Activated T-helper 17 cell treated with anti-CD3 and anti-CD28 coated beads, Interleukin-2, amount 50 U/mL, for 72 hours (primary cell): ENCODE results near the gene DEGS2. TPM values are rescaled to one million over a fixed set of nuclear protein-coding genes. Genes with fewer than 3 reads are reported as not detected.
A peak's percentile ranks its signal among the peaks of the same experiment; 100 is the strongest.
"Not testable (repeated sequence)": the region's sequence is repeated elsewhere in the genome, so short reads cannot be mapped to it uniquely, and the experiment has no call there.

Experiments used
- ATAC-seq: fragments of 150-1000 bp; cut with Tn5 transposase; replicated peaks from 2 replicates; pipeline ENCODE4 v1.10.0; 2021; ENCODE audit warnings: mild to moderate bottlenecking, moderate library complexity
- H3K27ac Mint-ChIP-seq: one replicate; pipeline ENCODE4 v1.8.0; 2022; ENCODE audit warnings: mixed read lengths
- H3K27me3 Mint-ChIP-seq: one replicate; pipeline ENCODE4 v1.8.0; 2022; ENCODE audit warnings: mixed read lengths
- H3K36me3 Mint-ChIP-seq: one replicate; pipeline ENCODE4 v1.8.0; 2022; ENCODE audit warnings: low read depth, mild to moderate bottlenecking, mixed read lengths
- H3K4me1 Mint-ChIP-seq: one replicate; pipeline ENCODE4 v1.8.0; 2022; ENCODE audit warnings: mixed read lengths
- H3K4me3 Mint-ChIP-seq: one replicate; pipeline ENCODE4 v1.8.0; 2022; ENCODE audit warnings: mild to moderate bottlenecking, mixed read lengths
- H3K9me3 Mint-ChIP-seq: one replicate; pipeline ENCODE4 v1.8.0; 2022; ENCODE audit warnings: mixed read lengths
- total RNA-seq, 2 donors: library from RNA; stranded (reverse); gene quantifications; one replicate each; pipeline ENCODE4 v1.2.3, GENCODE V29; 2022

DEGS2 gene
- total RNA-seq = 1 to 10 TPM in 1 of 2 donors, under 1 TPM in 1; 0.30 to 8.3 TPM

DNA sequence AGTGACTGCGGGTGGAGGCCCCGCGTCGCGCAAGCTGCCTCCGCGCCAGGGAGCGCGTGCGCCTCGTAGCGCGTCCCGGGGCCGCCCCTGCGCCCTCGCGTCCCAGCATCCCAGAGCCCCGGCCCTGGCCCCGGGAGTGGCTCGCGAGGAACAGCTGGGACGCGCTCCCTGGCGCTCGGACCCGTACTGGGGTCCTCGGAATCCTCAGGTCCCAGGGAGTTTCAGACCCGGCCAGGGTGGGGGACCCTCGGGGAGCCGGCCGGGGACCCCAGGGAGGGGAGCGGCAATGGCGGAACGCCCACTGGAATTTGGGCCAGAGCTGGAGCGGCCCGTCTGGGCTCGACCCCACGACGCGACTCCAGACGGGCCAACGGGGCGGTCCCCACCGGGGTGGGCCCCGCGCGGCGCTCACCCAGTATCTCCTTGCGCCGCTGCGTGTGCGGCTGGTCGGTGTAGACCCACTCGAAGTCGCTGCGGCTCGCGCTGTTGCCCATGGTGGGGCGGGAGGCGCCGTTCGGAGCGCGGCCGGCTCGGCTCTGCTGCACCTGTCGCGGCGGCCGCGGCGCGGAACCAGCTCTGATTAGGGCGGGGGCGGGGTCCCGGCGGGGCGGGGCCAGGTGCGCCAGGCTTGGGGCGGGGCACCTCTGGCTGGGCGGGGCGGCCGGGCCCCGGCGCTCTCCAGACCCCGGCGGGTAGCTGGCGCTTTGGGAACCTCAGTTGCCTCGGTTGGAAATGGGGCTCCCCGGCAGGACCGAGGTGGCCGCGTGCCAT, at the start of gene DEGS2:
Gene DEGS2, minus strand, starts transcription at position 552 of the 771 bp plus-strand sequence. Its CDS starts 58 bp downstream, at position 494.
- Mint-ChIP-seq H3K27me3 (peaks cover 11% of the 10 kb centered on the region), H3K9me3 (peaks cover 6% of the 10 kb centered on the region), H3K4me3 (peak within 1 kb of the TSS; percentile 50), H3K4me1 (no peaks in the 10 kb centered on the region), H3K36me3 (peaks cover 6% of the 10 kb centered on the region), H3K27ac (no peak within 1 kb of the TSS)
- peak; percentile 88 for ATAC-seq

DNA sequence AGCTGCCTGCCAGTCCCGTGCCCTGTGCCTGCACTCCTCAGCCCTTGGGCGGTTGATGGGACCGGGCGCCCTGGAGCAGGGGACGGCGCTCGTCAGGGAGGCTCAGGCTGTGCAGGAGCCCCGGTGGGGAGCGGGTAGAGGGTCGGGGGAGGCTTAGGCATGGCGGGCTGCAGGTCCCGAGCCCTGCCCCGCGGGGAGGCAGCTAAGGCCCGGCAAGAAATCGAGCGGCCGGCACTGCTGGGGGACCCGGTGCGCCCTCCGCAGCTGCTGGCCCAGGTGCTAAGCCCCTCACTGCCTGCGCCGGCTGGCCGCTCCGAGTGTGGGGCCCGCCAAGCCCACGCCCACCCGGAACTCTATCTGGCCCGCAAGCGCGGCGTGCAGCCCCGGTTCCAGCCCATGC, 48.7 kb upstream of the DEGS2 start:
- H3K4me1 Mint-ChIP-seq, ATAC-seq, H3K36me3 Mint-ChIP-seq, H3K4me3 Mint-ChIP-seq, H3K27me3 Mint-ChIP-seq, H3K27ac Mint-ChIP-seq, H3K9me3 Mint-ChIP-seq: not testable (repeated sequence)

DNA sequence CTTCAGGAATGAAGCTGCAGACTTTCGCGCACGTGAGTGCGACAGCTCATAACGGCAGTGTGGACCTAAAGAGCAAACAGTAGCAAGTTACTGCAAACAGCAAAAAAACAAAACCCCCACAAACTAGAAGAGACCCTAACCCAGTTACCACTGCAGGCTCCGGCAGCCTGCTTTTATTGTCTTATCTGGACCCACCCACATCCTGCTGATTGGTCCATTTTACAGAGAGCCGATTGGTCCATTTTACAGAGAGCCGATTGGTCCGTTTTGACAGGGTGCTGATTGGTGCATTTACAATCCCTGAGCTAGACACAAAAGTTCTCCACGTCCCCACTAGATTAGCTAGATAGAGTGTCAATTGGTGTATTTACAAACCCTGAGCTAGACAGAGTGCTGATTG, 48.1 kb upstream of the DEGS2 start:
- H3K27me3 Mint-ChIP-seq, H3K27ac Mint-ChIP-seq, H3K4me3 Mint-ChIP-seq, H3K9me3 Mint-ChIP-seq, ATAC-seq, H3K36me3 Mint-ChIP-seq, H3K4me1 Mint-ChIP-seq: not testable (repeated sequence)

DNA sequence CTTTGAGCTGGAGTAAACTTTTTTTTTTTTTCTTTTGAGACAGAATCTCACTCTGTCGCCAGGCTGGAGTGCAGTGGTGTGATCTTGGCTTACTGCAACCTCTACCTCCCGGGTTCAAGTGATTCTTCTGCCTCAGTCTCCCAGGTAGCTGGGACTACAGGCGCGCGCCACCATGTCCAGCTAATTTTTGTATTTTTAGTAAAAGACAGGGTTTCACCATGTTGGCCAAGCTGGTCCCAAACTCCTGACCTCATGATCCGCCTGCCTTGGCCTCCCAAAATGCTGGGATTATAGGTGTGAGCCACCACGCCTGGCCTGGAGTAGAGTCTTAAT, 45.4 kb upstream of the DEGS2 start:
- H3K27ac Mint-ChIP-seq, H3K36me3 Mint-ChIP-seq, H3K4me3 Mint-ChIP-seq, H3K4me1 Mint-ChIP-seq, H3K9me3 Mint-ChIP-seq, ATAC-seq, H3K27me3 Mint-ChIP-seq: not testable (repeated sequence)

DNA sequence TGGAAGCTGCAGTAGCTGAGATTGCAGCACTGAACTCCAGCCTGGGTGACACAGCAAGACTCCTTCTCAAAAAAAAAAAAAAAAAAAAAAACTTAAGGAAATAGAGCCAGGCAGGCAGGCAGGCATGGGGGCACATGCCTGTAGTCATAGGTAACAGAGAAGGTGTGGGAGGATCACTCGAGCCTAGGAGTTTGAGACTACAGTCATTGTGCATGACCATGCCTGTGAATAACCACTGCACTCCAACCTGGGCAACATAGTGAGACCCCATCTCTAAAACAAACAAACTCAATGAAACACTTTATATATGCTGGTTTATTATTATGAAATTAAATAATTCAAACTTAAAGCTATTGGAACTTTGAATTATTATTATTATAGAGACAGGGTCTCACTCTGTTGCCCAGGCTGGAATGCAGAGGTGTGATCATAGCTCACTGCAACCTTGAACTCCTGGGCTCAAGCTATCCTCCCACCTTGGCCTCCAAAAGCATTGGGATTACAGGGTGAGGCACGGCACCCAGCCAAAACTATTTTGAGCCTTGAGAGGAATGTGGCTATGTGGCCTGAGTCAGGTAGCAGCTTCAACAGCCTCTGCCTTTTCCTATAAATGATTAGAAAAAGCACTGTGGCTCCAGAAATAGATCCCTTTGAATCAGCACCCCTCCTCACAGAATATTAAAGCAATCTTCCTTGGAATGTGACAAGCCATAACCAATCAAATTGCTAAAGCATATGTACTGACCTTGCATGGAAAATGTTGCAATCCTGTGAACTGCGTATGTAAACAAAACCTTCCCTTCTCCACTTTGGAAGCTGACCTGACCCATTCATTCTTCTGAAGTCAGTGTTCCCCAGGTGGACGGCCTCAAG, 44.8 kb upstream of the DEGS2 start:
- no peak overlapping the region for H3K27ac Mint-ChIP-seq

DNA sequence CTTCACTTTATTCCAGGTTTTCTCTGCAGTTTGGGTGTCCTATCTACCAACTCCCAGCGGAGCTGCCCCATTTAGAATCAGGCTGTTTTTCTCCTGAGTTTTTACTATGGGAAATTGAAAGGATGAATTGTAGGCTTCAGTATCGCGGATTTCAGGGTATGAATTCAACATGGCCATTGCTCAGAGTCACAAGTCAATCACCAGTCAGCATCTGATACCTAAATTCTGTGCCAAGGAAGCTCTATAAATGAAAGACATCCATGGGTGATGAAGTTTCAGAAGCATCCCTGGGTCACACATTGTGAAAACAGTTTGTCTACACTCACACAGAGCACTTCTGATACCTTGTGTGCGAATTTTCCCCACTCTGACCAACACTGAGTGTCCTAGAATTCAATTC, 43.7 kb upstream of the DEGS2 start:
- no peak overlapping the region for H3K27ac Mint-ChIP-seq

More for the DNA sequence above, 44.8 kb upstream of the DEGS2 start:
- no peak for ATAC-seq
- Mint-ChIP-seq H3K9me3 (no peaks in the 10 kb centered on the region), H3K4me3 (no peak overlapping the region), H3K36me3 (no peaks in the 10 kb centered on the region), H3K4me1 (no peaks in the 10 kb centered on the region), H3K27me3 (no peaks in the 10 kb centered on the region)

DNA sequence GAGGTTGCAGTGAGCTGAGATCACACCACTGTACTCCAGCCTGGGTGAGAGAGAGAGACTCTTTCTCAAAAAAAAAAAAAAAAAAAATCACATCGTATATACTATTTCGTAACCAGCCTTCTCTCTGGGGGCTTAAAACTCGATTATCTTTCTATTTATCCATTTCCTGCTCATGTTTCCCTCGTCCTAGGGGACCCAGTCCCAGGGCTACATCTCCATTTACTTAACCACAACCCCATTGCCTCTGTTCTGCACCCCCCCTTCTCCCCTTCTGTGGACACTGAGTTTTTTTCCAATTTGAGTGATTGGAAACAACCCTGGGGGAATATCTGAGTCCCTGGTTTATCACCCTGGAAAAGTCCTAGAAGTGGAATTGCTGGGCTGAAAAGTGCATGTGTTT, 43.3 kb upstream of the DEGS2 start:
- no peaks in the 10 kb centered on the region for H3K36me3 Mint-ChIP-seq
- no peak overlapping the region for H3K4me3 Mint-ChIP-seq
- no peaks in the 10 kb centered on the region for H3K9me3 Mint-ChIP-seq
- no peaks in the 10 kb centered on the region for H3K27me3 Mint-ChIP-seq
- no peaks in the 10 kb centered on the region for H3K4me1 Mint-ChIP-seq
- no peak overlapping the region for H3K27ac Mint-ChIP-seq
- ATAC-seq = no peak

More for the DNA sequence above, 43.7 kb upstream of the DEGS2 start:
- H3K4me3 Mint-ChIP-seq = no peak overlapping the region
- no peak for ATAC-seq
- H3K36me3 Mint-ChIP-seq = no peaks in the 10 kb centered on the region
- no peaks in the 10 kb centered on the region for H3K9me3 Mint-ChIP-seq
- H3K4me1 Mint-ChIP-seq = no peaks in the 10 kb centered on the region
- no peaks in the 10 kb centered on the region for H3K27me3 Mint-ChIP-seq

DNA sequence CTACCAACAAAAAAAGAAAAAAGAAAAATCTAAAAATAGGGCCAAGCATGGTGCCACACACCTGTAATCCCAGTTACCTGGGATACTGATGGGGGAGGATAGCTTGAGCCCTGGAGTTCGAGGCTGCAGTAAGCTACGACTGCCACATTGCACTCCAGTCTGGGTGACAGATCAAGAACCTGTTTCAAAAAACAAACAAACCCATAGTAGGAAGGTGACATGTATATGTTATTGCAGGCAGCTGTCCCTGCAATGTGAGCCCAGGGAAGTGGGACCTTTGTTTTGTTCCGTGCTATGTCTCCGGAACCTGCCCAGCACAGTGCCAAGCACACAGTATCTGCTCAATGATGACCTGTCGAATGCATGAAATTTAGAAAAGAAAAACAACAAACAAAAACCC, 42.3 kb upstream of the DEGS2 start:
- no peak overlapping the region for H3K27ac Mint-ChIP-seq
- no peaks in the 10 kb centered on the region for H3K27me3 Mint-ChIP-seq
- H3K9me3 Mint-ChIP-seq = no peaks in the 10 kb centered on the region
- H3K4me1 Mint-ChIP-seq = no peaks in the 10 kb centered on the region
- no peaks in the 10 kb centered on the region for H3K36me3 Mint-ChIP-seq
- H3K4me3 Mint-ChIP-seq = no peak overlapping the region
- ATAC-seq = no peak

DNA sequence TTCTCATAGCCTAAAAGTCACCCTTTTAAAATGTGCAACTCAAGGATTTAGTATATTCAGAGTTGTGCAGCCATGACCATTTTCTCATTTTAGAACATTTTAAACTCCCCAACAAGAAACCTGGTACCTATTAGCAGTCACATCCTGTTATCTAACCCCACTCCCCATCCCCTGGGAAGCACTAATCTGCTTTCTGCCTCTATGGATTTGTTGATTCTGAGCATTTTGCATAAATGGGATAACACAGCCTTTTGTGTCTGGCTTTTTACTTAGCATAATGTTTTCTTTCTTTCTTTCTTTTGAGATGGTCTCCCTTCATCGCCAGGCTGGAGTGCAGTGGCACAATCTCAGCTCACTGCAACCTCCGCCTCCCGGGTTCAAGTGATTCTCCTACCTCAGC, 40.9 kb upstream of the DEGS2 start:
- no peak for ATAC-seq
- no peaks in the 10 kb centered on the region for H3K27me3 Mint-ChIP-seq
- no peaks in the 10 kb centered on the region for H3K9me3 Mint-ChIP-seq
- H3K27ac Mint-ChIP-seq = no peak overlapping the region
- no peaks in the 10 kb centered on the region for H3K4me1 Mint-ChIP-seq
- no peak overlapping the region for H3K4me3 Mint-ChIP-seq
- no peaks in the 10 kb centered on the region for H3K36me3 Mint-ChIP-seq

DNA sequence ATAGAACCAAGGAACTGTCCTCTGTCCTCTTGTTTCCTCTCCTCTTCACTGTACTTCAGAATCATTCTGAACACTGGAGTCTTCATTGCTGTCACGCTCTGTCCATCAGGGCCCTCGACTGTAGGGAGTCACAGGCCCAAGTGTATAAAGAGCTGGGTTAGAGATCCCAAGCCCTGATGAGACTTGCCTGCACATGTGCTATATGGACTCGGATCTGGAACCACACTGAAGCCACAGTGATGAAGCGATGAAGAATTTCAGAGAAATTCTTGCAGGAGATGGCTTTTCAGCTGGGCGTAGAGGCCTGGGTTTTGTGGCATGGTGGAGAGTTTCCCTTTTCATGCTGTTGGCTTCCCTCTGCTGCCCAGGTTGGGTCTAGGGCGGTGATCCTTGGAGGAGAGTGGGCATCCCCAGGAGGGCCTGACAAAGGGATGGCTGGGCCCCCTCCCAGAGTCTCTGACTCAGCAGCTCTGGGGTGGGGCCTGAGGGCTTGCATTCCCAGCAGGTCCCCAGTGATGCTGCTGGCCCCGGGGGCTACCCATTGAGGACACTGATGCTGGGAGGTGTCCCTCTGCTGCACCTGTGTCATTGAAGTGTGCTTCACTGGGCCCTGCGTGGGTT, 39.9 kb upstream of the DEGS2 start:
- Mint-ChIP-seq H3K9me3 (no peaks in the 10 kb centered on the region), H3K4me3 (no peak overlapping the region), H3K27ac (no peak overlapping the region), H3K27me3 (no peaks in the 10 kb centered on the region), H3K4me1 (no peaks in the 10 kb centered on the region), H3K36me3 (no peaks in the 10 kb centered on the region)
- ATAC-seq = no peak

DNA sequence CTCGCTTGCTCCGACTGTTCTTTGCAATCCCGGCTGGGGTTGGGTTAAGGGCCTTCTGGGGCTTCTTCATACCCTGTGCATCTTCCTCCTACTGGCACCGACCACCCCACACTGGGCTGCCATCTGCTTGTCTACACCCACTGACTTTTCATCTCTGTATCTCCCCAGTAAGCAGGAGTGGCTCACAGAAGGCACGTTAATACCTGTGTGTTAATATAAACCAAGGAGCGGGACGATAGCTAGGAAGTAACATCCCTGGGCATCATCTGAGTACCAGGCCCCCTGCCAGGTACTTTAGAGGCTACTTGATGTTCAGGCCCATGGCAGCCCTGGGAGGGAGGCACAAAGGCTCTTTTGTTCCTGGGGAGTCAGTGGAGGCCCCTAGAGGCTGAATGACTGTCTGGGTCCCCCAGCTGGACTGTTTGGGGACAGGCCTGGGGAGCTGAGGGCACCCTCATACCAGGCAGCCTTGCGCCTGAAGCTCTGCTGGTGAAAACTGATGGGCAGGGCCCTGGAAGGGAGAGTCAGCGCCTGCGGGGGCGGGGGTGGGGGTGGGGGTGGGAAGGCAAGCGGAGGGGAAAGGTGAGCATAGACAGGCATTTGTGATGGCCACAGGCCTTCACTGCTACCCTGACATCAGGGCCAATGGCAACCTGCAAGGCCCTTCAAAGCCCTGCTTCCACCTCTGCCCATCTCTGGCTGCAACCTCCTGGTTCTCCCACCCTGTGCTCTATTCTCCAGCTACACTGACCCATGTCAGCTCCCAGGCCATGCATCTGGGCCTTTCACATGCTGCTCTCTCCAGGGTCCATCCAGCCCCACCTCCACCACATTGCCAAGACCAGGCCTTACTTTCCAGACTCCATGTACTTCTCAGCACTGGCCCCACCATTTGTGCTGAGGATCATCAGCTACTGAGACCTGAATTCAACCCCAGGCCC, 34.2 kb upstream of the DEGS2 start:
- Mint-ChIP-seq H3K36me3 (no peaks in the 10 kb centered on the region), H3K27me3 (no peaks in the 10 kb centered on the region), H3K27ac (peak overlapping the region; percentile 97), H3K9me3 (no peaks in the 10 kb centered on the region), H3K4me3 (peak overlapping the region; percentile 89), H3K4me1 (peaks cover 6% of the 10 kb centered on the region)
- ATAC-seq = no peak

DNA sequence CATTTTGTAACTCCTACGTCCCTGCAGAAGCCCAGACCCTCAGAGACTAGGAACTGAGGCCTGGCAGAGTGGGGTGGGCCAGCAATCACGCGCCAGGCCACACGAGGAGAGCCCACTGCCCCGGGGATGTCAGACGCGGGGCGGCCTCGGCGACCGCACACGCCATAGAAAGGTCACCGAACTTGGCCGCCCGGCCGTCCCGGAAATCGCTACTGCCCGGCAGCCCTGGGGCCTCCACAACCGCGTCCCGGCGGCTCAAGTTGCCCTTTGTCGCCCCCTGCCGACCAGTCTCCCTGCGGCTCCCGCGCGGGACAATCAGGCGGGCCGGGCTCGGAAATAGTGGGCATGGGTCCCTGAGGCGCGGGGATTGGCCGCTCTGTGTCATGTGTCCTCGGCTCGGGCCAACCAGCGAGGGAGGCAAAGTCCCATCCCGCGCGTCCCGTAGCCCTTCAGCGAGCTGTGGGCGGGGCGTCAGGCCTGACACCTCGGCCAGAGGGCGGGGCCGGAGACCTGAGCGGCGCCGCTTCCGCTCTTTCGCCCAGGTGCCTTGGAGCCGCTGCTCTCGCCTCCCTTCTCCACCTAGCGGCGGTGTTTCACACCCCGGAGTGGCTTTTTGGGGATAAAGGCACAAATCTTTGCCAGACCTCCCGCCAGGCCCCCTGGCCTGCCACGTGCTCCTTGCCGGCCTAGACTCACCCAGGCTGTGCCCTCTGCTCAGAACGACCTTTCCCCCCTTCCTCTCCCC, 33.4 kb upstream of the DEGS2 start:
- Mint-ChIP-seq H3K9me3 (no peaks in the 10 kb centered on the region), H3K36me3 (no peaks in the 10 kb centered on the region), H3K4me1 (peaks cover 6% of the 10 kb centered on the region), H3K27me3 (no peaks in the 10 kb centered on the region), H3K27ac (peak overlapping the region; percentile 97), H3K4me3 (peak overlapping the region; percentile 89)
- ATAC-seq = peak; percentile 99

DNA sequence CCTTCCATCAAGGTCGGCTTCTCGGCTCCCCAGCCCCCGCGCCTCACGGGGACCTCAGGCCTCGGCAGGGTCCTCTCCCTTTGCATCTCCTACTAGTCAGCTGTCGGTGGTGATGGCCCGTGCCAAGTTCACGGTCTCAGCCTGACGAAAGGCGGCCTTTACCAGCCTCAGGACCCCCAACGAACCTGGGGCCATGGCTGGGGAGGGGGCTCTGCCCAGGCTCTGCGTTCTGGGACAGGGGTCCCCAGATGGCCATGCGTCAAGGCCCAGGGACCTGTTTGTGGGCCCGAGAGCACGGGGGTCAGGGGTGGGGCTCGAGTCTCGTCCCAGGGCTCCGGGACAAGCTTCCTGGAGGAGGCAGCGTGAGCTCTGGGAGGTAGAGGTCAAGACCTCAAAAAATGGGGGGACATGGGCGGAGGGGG, 32.8 kb upstream of the DEGS2 start:
- Mint-ChIP-seq H3K4me3 (peak overlapping the region; percentile 89), H3K9me3 (no peaks in the 10 kb centered on the region), H3K4me1 (peaks cover 6% of the 10 kb centered on the region), H3K36me3 (no peaks in the 10 kb centered on the region), H3K27me3 (no peaks in the 10 kb centered on the region), H3K27ac (peak overlapping the region; percentile 41)
- no peak for ATAC-seq
